ENCODE data around the gene GATB. TPM values are rescaled to one million over a fixed set of nuclear protein-coding genes. Genes with fewer than 3 reads are reported as not detected.

Gene GATB
- total and polyA plus RNA-seq, 2 of the 4 experiments (the other 2 are of a cell fraction): 18.7 to 20.3 TPM

DNA sequence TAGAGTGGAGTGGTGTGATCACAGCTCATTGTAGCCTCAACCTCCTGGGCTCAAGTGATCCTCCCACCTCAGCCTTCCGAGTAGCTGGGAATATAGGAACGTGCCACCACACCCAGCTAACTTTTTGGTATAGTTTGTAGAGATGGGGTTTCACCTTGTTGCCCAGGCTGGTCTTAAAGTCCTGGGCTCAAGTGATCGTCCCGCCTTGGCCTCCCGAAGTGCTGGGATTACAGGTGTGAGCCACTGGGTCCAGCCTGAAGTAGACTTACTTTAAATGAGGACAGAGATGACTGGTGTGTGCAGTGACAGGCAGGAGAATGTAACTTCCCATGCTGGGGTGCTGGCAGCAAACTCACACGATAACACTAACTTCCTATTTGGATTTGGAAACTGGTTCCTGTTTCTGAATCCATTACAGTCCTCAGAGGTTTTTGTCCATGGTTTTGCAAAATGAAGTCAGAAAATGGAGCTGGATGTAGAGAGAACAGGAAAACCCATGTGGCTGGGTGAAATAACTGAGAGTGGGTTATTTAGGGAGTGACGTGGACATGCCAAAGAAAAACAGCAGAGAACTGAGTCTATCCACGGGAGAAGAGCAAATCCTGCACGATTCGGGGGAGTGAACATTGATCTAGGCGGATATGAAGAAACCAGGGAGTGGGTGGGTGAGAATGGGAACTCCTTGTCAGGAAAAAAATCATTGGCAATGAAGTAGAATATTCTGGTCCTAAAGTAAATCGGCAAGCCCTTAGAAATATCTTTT is 95.6 kb downstream of the GATB start:
- H3K36me3 ChIP-seq (ENCODE audit: control insufficient read depth, insufficient read depth, low read length): no peaks in the 10 kb centered on the region
- no TSS peak for BruUV-seq (replicated peaks)
- no peak overlapping the region for H2AK9ac ChIP-seq (replicated peaks; ENCODE audit: low read depth, low read length, poor library complexity)
- no peak overlapping the region for H2BK5ac ChIP-seq (ENCODE audit: low read depth, low read length, poor library complexity, severe bottlenecking)
- ChIA-PET CTCF (interaction anchor here (1.5 kb wide), 1 partner anchor 20 kb away, joined by 4 read pairs; no protein-coding TSS in a partner anchor), POLR2A (ENCODE audit: unreplicated experiment) (no interaction called here)
- DNase-seq: no peak
- no peak for ATAC-seq (ENCODE audit: low read depth)
- H3K27ac ChIP-seq (ENCODE audit: insufficient read depth, low read length): no peak overlapping the region
- H4K5ac ChIP-seq (ENCODE audit: low read depth, low read length): no peak overlapping the region
- H3K23ac ChIP-seq (ENCODE audit: low read depth, low read length): no peak overlapping the region
- H4K20me1 ChIP-seq (ENCODE audit: insufficient read depth, low read length): no peaks in the 10 kb centered on the region
- H3K4ac ChIP-seq (ENCODE audit: low read depth, low read length): no peak overlapping the region
- H3K4me2 ChIP-seq (ENCODE audit: low read depth, low read length): no peak overlapping the region
- no peak overlapping the region for H3K9ac ChIP-seq (ENCODE audit: low read depth, low read length)
- H2AK5ac ChIP-seq (ENCODE audit: low read depth, low read length): no peak overlapping the region
- H3K14ac ChIP-seq (replicated peaks; ENCODE audit: low read depth, low read length): no peak overlapping the region
- H2BK20ac ChIP-seq (ENCODE audit: low read depth, low read length): no peak overlapping the region
- in situ Hi-C loops (cut with MboI; ENCODE audit: low sequenced_read_pairs) (no loop called here), dilution Hi-C loops (cut with HindIII; ENCODE audit: low sequenced_read_pairs, unreplicated experiment) (no loop called here), intact Hi-C loops (cut with micrococcal nuclease) (no loop called here)
- H2AFZ ChIP-seq (replicated peaks; ENCODE audit: low read length, poor library complexity): no peak overlapping the region
- H4K8ac ChIP-seq (ENCODE audit: low read depth in 2 of 2, low read length in 2 of 2): no peak overlapping the region
- no peaks in the 10 kb centered on the region for H3K79me1 ChIP-seq (ENCODE audit: low read depth in 1 of 2, low read length in 2 of 2)
- no peak overlapping the region for H3K4me3 ChIP-seq (ENCODE audit: insufficient read depth, low read depth, low read length)
- peaks cover 6% of the 10 kb centered on the region for H3K4me1 ChIP-seq (ENCODE audit: control insufficient read depth, insufficient read depth, low read length)
- H3K56ac ChIP-seq (ENCODE audit: extremely low read depth, insufficient read depth, low read length): no peak overlapping the region
- no peak overlapping the region for H2BK15ac ChIP-seq (ENCODE audit: low read depth, low read length)
- H3K18ac ChIP-seq (ENCODE audit: low read depth, low read length): no peak overlapping the region
- peaks cover 2% of the 10 kb centered on the region; the same call in 1 of the 2 replicates for H3K27me3 ChIP-seq (ENCODE audit: control insufficient read depth, insufficient read depth, low read length)
- no peak overlapping the region for H2BK120ac ChIP-seq (ENCODE audit: low read depth, low read length)
- 63% methylated on average over 4 of the region's 12 CpGs; no CpG with 5 or more reads in 1 of the 2 experiments for WGBS, 2 experiments (ENCODE audit: extremely low coverage in 2 of 2, insufficient read length in 1 of 2)
- no peak overlapping the region for H4K91ac ChIP-seq (ENCODE audit: insufficient read depth, low read depth, low read length)
- no peaks in the 10 kb centered on the region for H3K9me3 ChIP-seq (ENCODE audit: control insufficient read depth, insufficient read depth, low read length)
- H3K9me1 ChIP-seq (ENCODE audit: insufficient read depth, low read length): no peaks in the 10 kb centered on the region; the same call in 1 of the 2 replicates
- TF ChIP-seq MAFK (IDR thresholded peaks at IDR 0.05; ENCODE audit: low read depth, low read length) (no peak), RAD21 (IDR thresholded peaks at IDR 0.05; ENCODE audit: low read length) (no peak), MXI1 (IDR thresholded peaks at IDR 0.05; ENCODE audit: borderline replicate concordance, low read depth, low read length) (no peak), POLR2A (IDR thresholded peaks at IDR 0.05; ENCODE audit: low read depth, low read length) (no peak), MAZ (IDR thresholded peaks at IDR 0.05; ENCODE audit: borderline replicate concordance, low read depth, low read length) (no peak), CEBPB (IDR thresholded peaks at IDR 0.05; ENCODE audit: low read depth, low read length) (no peak), CHD1 (IDR thresholded peaks at IDR 0.05; ENCODE audit: low read depth, low read length) (no peak), RFX5 (IDR thresholded peaks at IDR 0.05; ENCODE audit: low read depth, low read length) (no peak), BHLHE40 (IDR thresholded peaks at IDR 0.05; ENCODE audit: low read depth, low read length) (no peak), RCOR1 (IDR thresholded peaks at IDR 0.05; ENCODE audit: insufficient replicate concordance, low read length) (no peak), NFE2L2 (IDR thresholded peaks at IDR 0.05; ENCODE audit: low read depth, low read length) (no peak), FOS (IDR thresholded peaks at IDR 0.05; ENCODE audit: low read depth, low read length) (no peak), SMC3 (IDR thresholded peaks at IDR 0.05; ENCODE audit: low read depth, low read length) (no peak)
- TF ChIP-seq, protein P1, sequence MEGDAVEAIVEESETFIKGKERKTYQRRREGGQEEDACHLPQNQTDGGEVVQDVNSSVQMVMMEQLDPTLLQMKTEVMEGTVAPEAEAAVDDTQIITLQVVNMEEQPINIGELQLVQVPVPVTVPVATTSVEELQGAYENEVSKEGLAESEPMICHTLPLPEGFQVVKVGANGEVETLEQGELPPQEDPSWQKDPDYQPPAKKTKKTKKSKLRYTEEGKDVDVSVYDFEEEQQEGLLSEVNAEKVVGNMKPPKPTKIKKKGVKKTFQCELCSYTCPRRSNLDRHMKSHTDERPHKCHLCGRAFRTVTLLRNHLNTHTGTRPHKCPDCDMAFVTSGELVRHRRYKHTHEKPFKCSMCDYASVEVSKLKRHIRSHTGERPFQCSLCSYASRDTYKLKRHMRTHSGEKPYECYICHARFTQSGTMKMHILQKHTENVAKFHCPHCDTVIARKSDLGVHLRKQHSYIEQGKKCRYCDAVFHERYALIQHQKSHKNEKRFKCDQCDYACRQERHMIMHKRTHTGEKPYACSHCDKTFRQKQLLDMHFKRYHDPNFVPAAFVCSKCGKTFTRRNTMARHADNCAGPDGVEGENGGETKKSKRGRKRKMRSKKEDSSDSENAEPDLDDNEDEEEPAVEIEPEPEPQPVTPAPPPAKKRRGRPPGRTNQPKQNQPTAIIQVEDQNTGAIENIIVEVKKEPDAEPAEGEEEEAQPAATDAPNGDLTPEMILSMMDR (conservative IDR thresholded peaks at IDR 0.05; ENCODE audit: low read depth, low read length): no peak
- TF ChIP-seq, protein P2, sequence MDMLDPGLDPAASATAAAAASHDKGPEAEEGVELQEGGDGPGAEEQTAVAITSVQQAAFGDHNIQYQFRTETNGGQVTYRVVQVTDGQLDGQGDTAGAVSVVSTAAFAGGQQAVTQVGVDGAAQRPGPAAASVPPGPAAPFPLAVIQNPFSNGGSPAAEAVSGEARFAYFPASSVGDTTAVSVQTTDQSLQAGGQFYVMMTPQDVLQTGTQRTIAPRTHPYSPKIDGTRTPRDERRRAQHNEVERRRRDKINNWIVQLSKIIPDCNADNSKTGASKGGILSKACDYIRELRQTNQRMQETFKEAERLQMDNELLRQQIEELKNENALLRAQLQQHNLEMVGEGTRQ (IDR thresholded peaks at IDR 0.05; ENCODE audit: low read depth, low read length): no peak

All from IMR-90 (cell line).